GM12891 (cell line): ENCODE results near the gene CD24. TPM values are rescaled to one million over a fixed set of nuclear protein-coding genes. Genes with fewer than 3 reads are reported as not detected.
"Not testable (repeated sequence)": the region's sequence is repeated elsewhere in the genome, so short reads cannot be mapped to it uniquely, and the experiment has no call there.

ENCODE experiments used
- DNase-seq: peaks from one replicate; pipeline ENCODE4 v3.0.0; 2011; ENCODE audit warnings: low spot score; ENCODE audit not compliant: insufficient read length
- FAIRE-seq: peaks from 2 replicates; lab custom pipeline; 2011; peaks lifted over from hg19 to GRCh38; lab: Jason Lieb, UNC
- PAX5 ChIP-seq: IDR thresholded peaks from 2 replicates; pipeline ENCODE4 v1.6.1; 2011; ENCODE audit warnings: low read length, moderate library complexity, mild to moderate bottlenecking; ENCODE audit not compliant: insufficient read depth, severe bottlenecking
- POLR2A ChIP-seq: IDR thresholded peaks from 2 replicates; pipeline ENCODE4 v1.6.1; 2011; ENCODE audit warnings: low read depth, low read length, control low read depth
- POLR2AphosphoS5 ChIP-seq: IDR thresholded peaks from 2 replicates; pipeline ENCODE4 v1.6.1; 2011; ENCODE audit warnings: low read depth, low read length, control low read depth
- POU2F2 ChIP-seq: IDR thresholded peaks from 2 replicates; pipeline ENCODE4 v1.6.1; 2011; ENCODE audit warnings: low read depth, mild to moderate bottlenecking, control low read depth, low read length, moderate library complexity
- SPI1 ChIP-seq: IDR thresholded peaks from 2 replicates; pipeline ENCODE4 v1.6.1; 2011; ENCODE audit warnings: low read depth, low read length, control low read depth
- TAF1 ChIP-seq: IDR thresholded peaks from 2 replicates; pipeline ENCODE4 v1.6.1; 2011; ENCODE audit warnings: low read depth, low read length, control low read depth
- polyA plus RNA-seq: library from polyadenylated mRNA; unstranded; fragments of >200 nt; gene quantifications from one replicate; pipeline ENCODE4 v1.2.1, GENCODE V29; 2012; ENCODE audit warnings: low read depth, missing spikeins, inconsistent platforms; ENCODE audit not compliant: missing spikeins

Gene CD24
- polyA plus RNA-seq: 14.5 TPM

GRCh38 chr6:106974336-106974998 is at the start of gene CD24:
CD24 (minus strand) TSS chr6:106974729; CDS start chr6:106974646, 83 bp downstream.
- FAIRE-seq (no peak), DNase-seq (no peak)
- TF ChIP-seq PAX5 (no peak), POLR2A (no peak), POU2F2 (no peak), TAF1 (no peak), POLR2AphosphoS5 (no peak), SPI1 (no peak)

- FAIRE-seq: no peak
- no peak for DNase-seq
- TF ChIP-seq SPI1 (no peak), POLR2AphosphoS5 (no peak), POLR2A (no peak), PAX5 (no peak), POU2F2 (no peak), TAF1 (no peak)
These were observed 47.1 kb upstream of the CD24 start for GRCh38 chr6:107021446-107022185.

GRCh38 chr6:107020239-107020638 is 45.7 kb upstream of the CD24 start:
- TF ChIP-seq PAX5 (no peak), TAF1 (no peak), POLR2A (no peak), POLR2AphosphoS5 (no peak), SPI1 (no peak), POU2F2 (no peak)
- DNase-seq: no peak
- no peak for FAIRE-seq

- not testable (repeated sequence) for FAIRE-seq, DNase-seq
These were observed 45.1 kb upstream of the CD24 start for GRCh38 chr6:107019628-107020027.

- FAIRE-seq (no peak), DNase-seq (no peak)
- no peak for TF ChIP-seq TAF1
These were observed 44.5 kb upstream of the CD24 start for GRCh38 chr6:107019047-107019446.

- no peak for TF ChIP-seq PAX5
- no peak for TF ChIP-seq POU2F2
- no peak for TF ChIP-seq POLR2AphosphoS5
- TF ChIP-seq TAF1: no peak
- no peak for TF ChIP-seq POLR2A
- TF ChIP-seq SPI1: no peak
- FAIRE-seq (no peak), DNase-seq (no peak)
These were observed 35.0 kb upstream of the CD24 start for GRCh38 chr6:107009499-107009898.

- FAIRE-seq (peak; percentile 33), DNase-seq (peak; percentile 57)
- TF ChIP-seq PAX5 (no peak), SPI1 (no peak), POLR2A (no peak), TAF1 (no peak), POU2F2 (no peak), POLR2AphosphoS5 (no peak)
These were observed 23.0 kb upstream of the CD24 start for GRCh38 chr6:106997392-106998158.

- DNase-seq: no peak
- FAIRE-seq: no peak
- TF ChIP-seq POU2F2 (no peak), TAF1 (no peak), POLR2A (no peak), SPI1 (no peak), PAX5 (no peak), POLR2AphosphoS5 (no peak)
These were observed 21.1 kb upstream of the CD24 start for GRCh38 chr6:106995640-106996039.

GRCh38 chr6:106989737-106990136 is 15.2 kb upstream of the CD24 start:
- not testable (repeated sequence) for FAIRE-seq

GRCh38 chr6:106988664-106989063 is 14.1 kb upstream of the CD24 start:
- FAIRE-seq (no peak), DNase-seq (no peak)
- TF ChIP-seq POU2F2 (no peak), PAX5 (no peak), SPI1 (no peak), POLR2A (no peak), TAF1 (no peak), POLR2AphosphoS5 (no peak)

More at GRCh38 chr6:106989737-106990136, 15.2 kb upstream of the CD24 start:
- not testable (repeated sequence) for DNase-seq

GRCh38 chr6:106981926-106982325 is 7.4 kb upstream of the CD24 start:
- no peak for DNase-seq
- FAIRE-seq: no peak
- TF ChIP-seq POU2F2 (no peak), POLR2AphosphoS5 (no peak), PAX5 (no peak), SPI1 (no peak), TAF1 (no peak), POLR2A (no peak)
